Right ventricle myocardium superior (tissue), 1 donor: Measurements from ENCODE around the gene BDH2. TPM values are rescaled to one million over a fixed set of nuclear protein-coding genes. Genes with fewer than 3 reads are reported as not detected.

Source experiments
- ATAC-seq: fragments of 200-7000 bp; cut with Tn5 transposase; one replicate; pipeline ENCODE4 v1.9.1; 2020; ENCODE audit warnings: mild to moderate bottlenecking; ENCODE audit not compliant: poor library complexity
- DNase-seq: peaks from one replicate; pipeline ENCODE4 v3.0.0-alpha.2; 2020
- intact Hi-C: fragments of 100-400 bp; cut with DNase I; formaldehyde crosslinking; loops from one replicate; pipeline ENCODE4 v1.11.2; 2022
- total RNA-seq: library from RNA; stranded (reverse); fragmentation: NEBNext Ultra II Directional; extraction: Animal tissue kit (Norgen Biotek cat#: 25700); gene quantifications from one replicate; pipeline ENCODE4 v1.2.1, GENCODE V29; 2021
- donor health status: DM: no; HTN: yes; CAD: no; lungs with severe emphysema.

The BDH2 gene
- total RNA-seq, 1 donor from 2014 or later, result 20.1 TPM

DNA sequence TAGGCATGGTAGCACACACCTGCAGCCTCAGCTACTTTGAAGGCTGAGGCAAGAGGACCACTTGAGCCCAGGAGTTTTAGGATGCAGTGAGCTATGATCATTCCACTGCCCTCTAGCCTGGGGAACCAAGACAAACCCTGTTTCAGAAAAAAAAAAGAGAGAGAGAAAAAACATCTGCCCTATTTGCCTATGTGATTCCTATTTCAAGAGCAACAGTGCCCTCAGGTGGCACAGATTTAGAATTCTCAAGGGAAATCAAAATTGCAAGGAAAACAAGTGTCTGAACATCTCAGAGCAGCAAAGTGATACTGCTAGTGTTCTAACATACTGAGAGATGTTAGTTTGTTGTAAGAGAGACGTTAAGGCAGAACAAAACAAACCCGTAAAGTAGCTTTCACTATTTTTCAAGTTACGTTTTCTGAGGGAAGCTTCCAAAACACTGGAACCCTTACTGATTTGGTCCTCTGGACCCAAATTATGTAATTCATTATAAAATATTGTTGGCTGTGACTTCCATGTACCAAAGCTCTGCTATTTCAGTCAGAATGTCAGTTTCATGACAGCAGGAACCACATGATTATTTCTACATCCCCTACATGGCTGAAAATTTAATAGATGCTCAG lies 7.9 kb downstream of the BDH2 start:
- no peak for ATAC-seq

DNA sequence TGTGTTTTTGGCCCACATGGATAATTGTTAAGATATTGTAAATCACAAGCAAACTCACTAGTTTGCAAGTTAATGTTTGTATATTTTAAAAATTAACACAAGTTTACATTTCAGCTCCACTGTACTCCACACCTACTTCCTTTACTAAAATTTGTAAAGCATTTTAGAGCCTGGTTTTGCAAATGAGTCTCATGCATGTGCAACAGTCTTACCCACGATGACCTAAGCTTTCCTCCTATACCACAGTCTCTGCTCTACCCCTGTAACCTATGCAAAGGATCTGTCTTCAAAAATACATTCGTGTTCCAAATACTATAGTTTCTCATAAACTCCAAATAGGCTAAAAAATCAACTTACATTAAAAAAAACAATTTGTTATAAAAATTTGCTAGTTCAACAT lies 10.2 kb downstream of the BDH2 start:
- no peak for DNase-seq
- intact Hi-C loops, result no loop called here
- ATAC-seq, result no peak

More for the DNA sequence above, 7.9 kb downstream of the BDH2 start:
- intact Hi-C loops, result loop anchor here (10.0 kb wide), 1 partner anchor 467 kb away; no protein-coding TSS in a partner anchor
- no peak for DNase-seq

DNA sequence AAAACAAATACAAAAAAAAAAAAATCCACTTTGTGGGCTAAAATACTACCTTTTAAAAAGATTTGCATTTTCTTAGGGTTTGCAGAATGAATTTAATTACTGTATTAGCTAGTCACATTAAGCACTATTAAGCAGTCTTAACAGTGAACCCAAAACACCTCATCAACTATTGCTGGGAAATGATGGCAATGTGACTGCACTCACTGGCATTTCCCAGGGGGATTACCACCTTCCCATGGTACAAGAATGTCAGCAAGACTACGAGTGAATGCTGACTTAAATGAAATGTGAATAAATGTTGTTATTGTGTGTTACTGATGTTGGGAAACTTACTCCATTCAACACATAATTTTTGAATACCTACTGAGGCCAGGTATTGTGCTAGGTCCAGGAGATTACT lies 13.1 kb downstream of the BDH2 start:
- intact Hi-C loops, result no loop called here
- ATAC-seq, result no peak
- no peak for DNase-seq

DNA sequence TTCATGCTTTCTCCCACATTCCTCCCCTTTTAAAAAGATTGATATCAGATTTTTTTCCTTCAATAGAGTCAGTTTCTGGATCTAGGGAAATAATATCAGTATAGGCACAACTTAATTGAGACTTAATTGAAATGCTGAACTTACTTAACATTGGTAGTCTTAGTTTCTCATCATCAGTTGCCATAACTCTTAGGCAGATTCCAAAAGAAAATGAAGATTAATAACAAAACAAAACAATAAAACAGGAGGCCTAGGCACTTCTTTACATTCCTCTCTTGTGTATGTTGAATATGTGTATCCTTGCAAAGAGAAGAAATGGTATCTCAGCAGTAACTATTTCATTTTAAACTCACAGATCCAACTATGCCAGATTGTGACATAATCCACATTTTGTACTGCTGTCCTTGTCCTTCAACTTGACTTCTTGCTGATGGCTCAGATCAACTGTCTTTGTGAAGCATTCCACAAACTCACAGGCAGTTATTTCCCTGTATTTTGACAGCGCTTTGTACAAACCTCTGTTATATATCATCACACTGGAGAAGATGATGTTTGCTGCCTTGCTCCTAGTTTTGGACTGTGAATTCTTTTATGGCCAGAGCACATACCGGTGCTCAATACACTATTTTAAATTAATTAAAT lies 14.0 kb downstream of the BDH2 start:
- intact Hi-C loops, result no loop called here

DNA sequence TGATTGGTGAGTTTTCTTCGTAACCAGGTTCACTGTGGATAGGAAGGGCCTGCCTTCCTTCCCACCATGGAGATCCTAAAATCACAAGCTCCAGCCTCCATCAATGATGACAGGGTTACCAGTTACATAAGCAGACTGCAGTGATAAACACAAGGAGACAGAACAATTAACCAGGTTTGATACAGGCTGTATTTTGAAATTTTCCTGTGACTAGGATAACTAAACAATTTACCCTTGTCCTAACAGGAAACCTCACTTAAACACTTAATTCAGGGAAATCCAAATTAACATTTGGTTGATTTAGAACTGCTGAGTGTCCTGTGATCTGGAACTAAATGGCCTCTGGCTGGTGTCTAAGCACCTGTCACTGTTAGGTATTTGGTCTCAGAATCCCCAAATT lies 20.0 kb downstream of the BDH2 start:
- ATAC-seq (no peak), DNase-seq (no peak)
- intact Hi-C loops, result no loop called here

More for the DNA sequence above, 14.0 kb downstream of the BDH2 start:
- no peak for ATAC-seq
- no peak for DNase-seq

DNA sequence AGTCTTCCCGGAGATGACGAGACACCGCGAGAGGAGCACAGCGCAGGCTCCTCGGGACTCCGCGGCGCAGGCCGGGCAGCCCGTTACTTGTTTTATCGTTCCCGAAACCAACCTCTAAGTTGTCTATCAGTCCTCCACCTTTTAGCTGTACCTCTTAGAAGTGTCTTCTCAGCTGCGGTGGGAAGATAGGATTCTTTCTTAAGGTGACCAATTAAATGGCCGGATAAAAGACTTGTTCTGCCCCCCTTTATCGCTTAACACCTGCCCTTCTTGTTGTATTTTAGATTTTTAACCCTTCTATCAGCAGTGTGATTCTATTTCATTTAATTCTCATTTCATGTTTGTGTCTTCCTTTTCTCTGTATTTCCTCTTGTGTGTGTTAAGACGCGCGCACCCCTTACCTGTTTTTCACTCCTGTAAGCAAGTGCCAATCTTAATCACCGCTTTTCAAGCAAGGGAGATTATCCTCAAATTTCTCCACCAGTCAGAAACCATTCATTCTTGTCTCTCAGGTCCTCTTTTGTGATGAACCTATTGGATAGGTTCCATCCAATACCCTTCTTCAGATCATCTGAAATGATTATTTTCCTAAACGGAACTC lies 22.8 kb downstream of the BDH2 start, which contains the start of gene SLC9B2:
TSS of gene SLC9B2 (minus strand) at position 15 of the 601 bp plus-strand sequence. CDS start 9,211 bp downstream, outside the sequence.
- no peak for ATAC-seq

DNA sequence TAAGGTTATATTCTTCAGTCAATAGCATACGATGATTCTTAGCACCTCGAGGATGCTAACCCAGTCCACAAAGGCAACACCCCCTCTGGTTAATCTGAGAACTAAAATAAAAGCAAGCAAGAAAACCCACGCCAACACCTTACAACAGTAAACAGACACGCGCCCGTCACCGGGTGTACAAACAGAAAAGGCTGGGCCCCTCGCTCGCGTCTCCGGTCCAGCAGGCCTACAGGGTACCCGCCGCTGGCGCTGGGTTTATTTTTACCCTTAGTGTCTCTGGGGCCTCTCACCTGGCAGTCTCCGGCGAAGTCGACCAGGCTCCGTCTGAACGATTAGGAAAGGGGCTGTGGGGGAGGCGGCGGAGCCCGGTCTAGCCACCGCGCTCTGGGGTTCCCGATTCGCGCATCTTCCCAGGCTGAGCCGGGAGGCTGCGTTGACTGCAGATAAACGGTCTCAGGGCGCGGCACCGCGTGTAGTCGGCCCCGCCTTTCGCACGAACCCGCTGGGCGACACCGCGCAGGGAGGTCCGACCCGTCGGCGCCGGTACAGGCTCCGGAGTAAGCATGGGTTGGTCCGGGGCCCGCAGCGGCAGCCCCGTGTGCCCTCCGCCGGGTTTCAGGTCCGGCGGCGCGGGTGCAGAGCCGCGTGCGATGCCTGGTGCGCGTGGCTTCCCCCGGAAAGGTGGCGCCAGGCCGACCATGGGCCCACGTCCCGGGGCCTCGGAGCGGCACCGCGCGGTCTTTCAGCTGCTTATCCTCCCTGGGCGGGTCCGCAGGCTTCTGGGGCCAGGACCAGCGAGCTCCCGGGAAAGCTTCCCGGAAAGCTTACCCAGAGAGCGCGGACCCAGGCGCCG lies 23.5 kb downstream of the BDH2 start:
- ATAC-seq, result peak; percentile 92
- intact Hi-C loops, result no loop called here

More for the DNA sequence above, 22.8 kb downstream of the BDH2 start, which contains the start of gene SLC9B2:
- DNase-seq, result no peak
- intact Hi-C loops, result no loop called here

DNA sequence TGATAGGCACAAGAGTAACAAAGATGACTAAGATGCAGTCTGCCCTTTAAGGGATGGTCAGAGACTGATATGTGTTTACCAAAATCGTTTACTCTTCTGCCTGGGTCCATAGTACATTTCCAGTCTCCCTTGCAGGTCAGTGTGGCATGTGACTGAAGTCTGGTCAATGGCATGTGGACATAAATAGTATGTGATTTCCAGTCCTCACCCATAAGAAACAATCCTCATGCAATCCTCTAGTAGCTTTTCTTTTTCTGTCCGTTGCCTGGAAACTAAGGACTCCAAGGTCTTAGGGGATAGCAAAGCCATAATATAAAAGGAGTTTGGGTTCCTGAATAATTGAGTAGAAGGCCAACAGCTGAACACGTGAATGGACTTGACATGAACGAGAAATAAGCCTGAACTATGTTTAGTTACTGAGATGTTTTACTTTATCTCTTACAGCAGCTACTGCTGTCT lies 24.2 kb downstream of the BDH2 start:
- ATAC-seq (no peak), DNase-seq (no peak)
- intact Hi-C loops, result no loop called here

More for the DNA sequence above, 23.5 kb downstream of the BDH2 start:
- DNase-seq, result peak; percentile 83

DNA sequence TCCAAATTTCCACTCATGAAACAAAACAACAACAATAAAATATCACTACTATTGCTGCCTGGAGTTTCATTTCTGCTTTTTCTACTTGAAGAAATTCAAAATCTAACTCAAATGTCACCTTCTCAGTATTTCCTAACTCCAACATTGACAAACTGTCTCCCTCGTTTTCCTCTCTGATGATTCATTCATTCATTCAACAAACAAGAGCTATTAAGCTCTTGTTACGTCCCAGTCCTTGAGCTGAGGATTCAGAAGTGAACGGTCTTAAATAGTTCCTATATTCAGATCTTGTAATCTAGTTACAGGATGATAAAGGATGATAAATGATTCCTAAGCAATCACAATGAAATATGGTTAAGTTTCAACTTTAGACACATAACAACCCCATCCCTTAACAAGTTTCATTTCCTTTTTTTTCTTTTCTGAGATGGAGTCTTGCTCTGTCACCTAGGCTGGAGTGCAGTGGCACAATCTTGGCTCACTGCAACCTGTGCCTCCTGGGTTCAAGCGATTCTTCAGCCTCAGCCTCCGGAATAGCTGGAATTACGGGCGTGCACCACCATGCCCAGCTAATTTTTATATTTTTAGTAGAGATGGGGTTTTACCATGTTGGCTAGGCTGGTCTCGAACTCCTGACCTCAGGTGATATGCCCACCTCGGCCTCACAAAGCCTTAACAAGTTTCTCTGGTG lies 24.7 kb downstream of the BDH2 start:
- intact Hi-C loops, result no loop called here
- ATAC-seq (no peak), DNase-seq (no peak)

DNA sequence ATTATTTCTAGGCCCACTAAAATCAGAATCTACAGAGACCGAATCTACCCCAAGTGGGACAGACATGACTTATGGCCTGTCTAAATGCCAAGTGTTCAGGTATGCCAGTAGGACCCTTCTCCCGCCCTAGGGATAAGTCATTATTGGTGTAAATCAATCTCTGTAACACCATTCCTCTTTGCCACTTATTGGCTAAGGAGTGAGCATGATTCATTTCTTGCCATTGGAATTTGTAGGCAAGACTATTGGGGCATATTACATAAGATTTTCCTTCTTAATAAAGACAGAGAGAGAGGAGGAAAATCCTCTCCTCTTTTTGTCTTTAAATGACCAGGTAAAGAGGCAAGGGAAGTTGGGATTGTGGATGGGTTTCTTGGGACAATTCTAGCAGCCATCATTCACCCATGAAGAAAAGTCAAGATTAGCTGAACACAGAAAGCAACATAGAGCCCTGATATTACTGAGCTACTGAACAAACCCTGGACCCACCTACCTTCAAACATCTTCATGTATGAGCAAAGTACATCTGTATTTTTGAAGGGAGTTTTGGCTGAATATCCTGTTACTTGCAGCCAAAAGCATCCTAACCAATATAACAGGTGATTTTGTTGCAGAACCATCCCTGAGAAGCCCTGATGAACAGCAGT lies 25.7 kb downstream of the BDH2 start:
- ATAC-seq, result no peak
- intact Hi-C loops, result no loop called here
- DNase-seq, result no peak

DNA sequence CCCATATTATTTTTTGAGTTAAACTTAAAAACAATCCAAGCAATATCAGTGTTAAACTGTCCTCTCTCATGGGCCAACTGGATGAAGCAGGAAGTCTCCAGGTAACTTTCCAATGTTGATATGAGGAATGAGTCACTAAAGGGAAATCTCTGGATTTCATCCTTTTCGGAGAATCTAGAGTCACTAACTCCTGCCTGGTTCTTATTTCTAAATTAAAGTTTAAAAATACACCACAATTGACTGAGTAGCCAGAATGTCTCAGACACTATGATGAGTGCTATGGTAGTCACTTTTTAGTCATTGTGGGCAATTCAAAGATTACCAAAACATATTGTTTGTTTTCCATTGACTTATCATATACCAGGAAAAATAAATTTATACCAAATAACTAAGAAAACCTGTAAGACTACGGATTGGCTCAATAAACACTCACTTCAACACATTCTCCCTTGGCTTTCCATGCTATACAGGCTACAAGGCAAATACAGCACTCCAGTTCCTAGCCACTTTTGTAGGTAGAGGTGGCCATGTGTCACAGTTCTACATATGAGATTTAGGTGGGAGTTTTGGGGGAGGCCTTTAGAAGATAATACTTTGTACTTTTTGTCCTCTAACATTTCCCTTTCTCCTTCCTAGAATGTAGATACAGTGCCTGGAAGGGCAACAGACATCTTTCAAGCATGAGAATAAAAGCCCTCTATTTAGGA lies 31.6 kb downstream of the BDH2 start:
- DNase-seq (no peak), ATAC-seq (no peak)
- intact Hi-C loops, result no loop called here

DNA sequence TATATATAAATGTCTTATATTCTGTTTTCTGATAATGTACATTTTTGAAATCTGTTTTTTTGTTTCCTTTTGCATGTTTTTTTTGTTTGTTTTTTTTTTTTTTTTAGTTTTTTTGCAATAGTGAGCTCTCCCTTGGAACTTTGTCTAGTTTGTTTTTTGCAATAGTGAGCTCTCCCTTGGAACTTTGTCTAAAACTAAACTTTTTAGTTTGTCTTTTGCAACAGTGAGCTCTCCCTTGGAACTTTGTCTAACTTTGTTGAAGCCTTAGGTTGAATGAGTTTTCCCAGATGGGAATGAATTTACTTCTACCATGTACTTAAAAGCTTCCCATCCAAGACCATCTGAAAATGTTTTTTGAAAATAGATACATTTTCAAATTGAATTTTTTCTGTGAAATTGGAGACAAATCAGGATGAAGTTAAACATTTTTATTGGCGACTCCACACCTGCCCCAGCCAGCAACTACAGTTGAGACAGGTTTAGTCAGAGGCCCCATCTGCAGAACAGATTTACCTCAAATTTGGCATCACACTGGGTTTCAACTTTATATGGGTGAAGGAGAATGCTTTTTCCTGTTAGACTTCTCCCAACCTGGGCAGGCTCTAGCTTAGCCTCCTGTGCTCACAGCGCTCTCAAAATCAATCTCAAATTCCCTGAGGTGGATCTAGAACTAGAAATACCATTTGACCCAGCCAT lies 39.0 kb downstream of the BDH2 start:
- ATAC-seq, result no peak
- intact Hi-C loops, result no loop called here
- no peak for DNase-seq

DNA sequence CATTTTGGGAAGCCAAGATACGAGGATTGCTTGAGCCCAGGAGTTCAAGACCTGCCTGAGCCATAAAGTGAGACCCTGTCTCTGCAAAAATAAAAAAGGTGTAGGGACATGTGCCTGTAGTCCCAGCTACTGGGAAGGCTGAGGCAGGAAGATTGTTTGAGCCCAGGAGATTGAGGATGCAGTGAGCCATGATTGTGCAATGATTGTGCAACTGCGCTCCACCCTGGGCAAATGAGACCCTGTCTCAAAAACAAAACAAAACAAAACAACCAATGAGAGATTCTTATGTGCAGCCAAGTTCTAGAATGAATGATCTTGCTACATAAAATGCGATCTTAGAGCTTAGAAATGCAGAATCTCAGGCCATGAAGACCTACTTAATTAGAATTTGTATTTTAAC lies 45.6 kb downstream of the BDH2 start:
- DNase-seq (no peak), ATAC-seq (no peak)
- intact Hi-C loops, result no loop called here

DNA sequence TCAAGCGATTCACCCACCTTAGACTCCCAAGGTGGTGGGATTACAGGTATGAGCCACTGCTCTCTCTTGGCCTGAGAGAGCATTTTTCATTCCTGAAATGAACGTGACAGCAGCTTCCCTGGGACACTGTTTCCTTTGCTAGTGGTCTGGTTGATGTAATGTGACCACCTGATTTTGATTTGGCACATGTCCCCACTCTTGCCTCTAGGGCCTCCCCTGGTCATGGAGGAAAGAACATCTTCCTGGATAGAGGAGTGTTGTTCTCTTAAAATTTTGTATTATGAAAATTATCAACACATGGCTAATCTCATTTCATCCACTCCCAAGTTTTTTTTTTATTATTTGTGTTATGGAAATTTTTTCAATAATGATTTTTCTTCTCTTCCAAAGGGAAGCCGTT lies 46.9 kb downstream of the BDH2 start:
- DNase-seq (no peak), ATAC-seq (no peak)
- intact Hi-C loops, result no loop called here

DNA sequence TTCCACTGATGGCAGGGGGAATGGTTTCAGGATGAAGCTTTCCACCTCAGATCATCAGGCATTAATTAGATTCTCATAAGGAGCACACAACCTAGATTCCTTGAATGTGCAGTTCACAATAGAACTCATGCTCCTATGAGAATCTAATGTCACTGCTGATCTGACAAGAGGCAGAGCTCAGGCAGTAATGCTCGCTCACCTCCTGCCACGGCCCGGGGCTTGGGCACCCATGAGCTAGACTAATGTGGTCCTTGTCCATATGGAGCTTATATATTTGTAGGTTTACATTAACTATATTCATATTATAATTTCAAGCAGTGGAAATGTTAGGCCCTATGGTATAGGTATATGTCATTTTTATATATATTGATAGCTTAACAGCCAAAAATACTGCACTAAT lies 47.5 kb downstream of the BDH2 start:
- ATAC-seq (no peak), DNase-seq (no peak)
- intact Hi-C loops, result no loop called here

DNA sequence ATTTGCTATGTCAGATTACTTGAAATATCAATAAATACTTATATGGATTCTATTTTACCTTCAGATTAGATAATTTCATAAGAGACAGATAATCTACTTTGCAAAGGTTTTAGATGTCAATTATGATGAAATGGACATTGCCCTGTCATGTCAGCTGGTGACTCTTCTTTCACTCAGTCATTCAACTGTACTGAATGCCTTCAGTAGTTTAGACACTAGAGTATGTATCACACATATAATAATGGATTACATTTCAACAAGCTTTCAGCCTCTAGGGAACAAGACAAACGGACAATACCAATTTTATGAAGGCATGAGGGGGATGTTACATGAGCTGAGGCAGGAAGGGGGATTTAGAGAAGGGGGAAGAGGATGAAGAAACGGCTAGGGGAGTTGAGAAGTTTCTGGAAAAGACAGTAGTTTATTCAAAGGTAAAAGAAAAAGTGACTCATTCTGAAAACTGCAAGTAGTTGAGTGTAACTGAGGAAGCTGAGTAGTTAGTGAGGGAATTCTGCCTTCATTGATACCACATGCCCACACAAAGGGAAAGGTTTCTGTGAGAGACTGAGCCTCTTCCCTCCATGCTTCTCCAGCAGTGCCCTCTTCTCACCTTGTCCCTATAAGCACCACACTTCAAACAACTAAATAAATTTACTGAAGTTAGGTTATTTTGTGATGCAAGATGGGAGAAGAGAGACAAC lies 48.7 kb downstream of the BDH2 start:
- no peak for DNase-seq
- intact Hi-C loops, result no loop called here
- no peak for ATAC-seq
